Epithelial cell of esophagus (primary cell): Measurements from ENCODE around the gene GBX1.

Source experiments
- DNase-seq: peaks from one replicate; pipeline ENCODE4 v3.0.0; 2010; ENCODE audit warnings: low read depth
- H3K4me3 ChIP-seq: 2 replicates; pipeline ENCODE4 v1.5.1; 2011; ENCODE audit warnings: mild to moderate bottlenecking, low read length, control low read depth
- CTCF ChIP-seq: IDR thresholded peaks from 2 replicates; pipeline ENCODE4 v1.5.1; 2011; ENCODE audit warnings: low read depth, mild to moderate bottlenecking, low read length, control low read depth, inconsistent platforms; ENCODE audit not compliant: insufficient read depth; ENCODE audit errors: missing control alignments

Gene GBX1

GRCh38 chr7:151114151-151115090 is 53.1 kb downstream of the GBX1 start:
- no peak for TF ChIP-seq CTCF
- peak; percentile 93 for DNase-seq
- H3K4me3 ChIP-seq, result peak overlapping the region; percentile 30

GRCh38 chr7:151113344-151114150 is 53.9 kb downstream of the GBX1 start:
- peak; percentile 39 for TF ChIP-seq CTCF
- peak; percentile 96 for DNase-seq
- peak overlapping the region; percentile 30 for H3K4me3 ChIP-seq

GRCh38 chr7:151110941-151111645 is 56.4 kb downstream of the GBX1 start:
- peak; percentile 80 for DNase-seq
- H3K4me3 ChIP-seq, result no peak overlapping the region
- peak; percentile 86 for TF ChIP-seq CTCF

- DNase-seq, result no peak
- no peak for TF ChIP-seq CTCF
- no peak overlapping the region for H3K4me3 ChIP-seq
Observed at GRCh38 chr7:151110236-151110940, 57.1 kb downstream of the GBX1 start.

GRCh38 chr7:151109094-151110048 is 58.1 kb downstream of the GBX1 start:
- no peak overlapping the region for H3K4me3 ChIP-seq
- no peak for TF ChIP-seq CTCF
- no peak for DNase-seq
